Ovary (tissue), 9 donors: ENCODE data around the gene KAT6B. TPM values are rescaled to one million over a fixed set of nuclear protein-coding genes. Genes with fewer than 3 reads are reported as not detected.
A peak's percentile ranks its signal among the peaks of the same experiment; 100 is the strongest.

Experiments
- DNase-seq, 5 donors: peaks; one replicate each; pipeline ENCODE4 v3.0.0-alpha.2; 2019 to 2020
- H3K27ac ChIP-seq, 2 donors: fragments of 200-600 bp; one replicate each; pipeline versions ENCODE4 v1.5.1 to v1.8.0; 2019 to 2022
- H3K27me3 ChIP-seq: fragments of 200-600 bp; one replicate; pipeline ENCODE4 v1.8.0; 2022
- H3K36me3 ChIP-seq: fragments of 200-600 bp; sonication (generic); one replicate; pipeline ENCODE4 v1.5.1; 2019
- H3K4me1 ChIP-seq: one replicate; pipeline ENCODE4 v1.8.1; 2013; ENCODE audit warnings: mild to moderate bottlenecking, moderate library complexity; ENCODE audit not compliant: insufficient read depth
- H3K4me3 ChIP-seq: fragments of 200-600 bp; sonication (generic); one replicate; pipeline ENCODE4 v1.5.1; 2017
- H3K9me3 ChIP-seq, 2 donors: fragments of 200-600 bp in 1 of 2; sonication (generic) in 1 of 2; one replicate each; pipeline versions ENCODE4 v1.5.1 to v1.8.1; 2013 to 2019; ENCODE audit warnings: mild to moderate bottlenecking in 1 of 2, moderate library complexity in 1 of 2
- CTCF ChIP-seq, 3 donors: fragments of 450-650 bp in 2 of 3; fragments of 200-600 bp in 1 of 3; IDR thresholded peaks; one replicate each; pipeline versions ENCODE4 v1.5.1 to v1.8.0; 2016 to 2022; ENCODE audit warnings: antibody characterized with exemption in 3 of 3, mild to moderate bottlenecking in 1 of 3
- EP300 ChIP-seq: sonication (generic); formaldehyde crosslinking; IDR thresholded peaks from one replicate; pipeline ENCODE4 v1.6.1; 2017; ENCODE audit warnings: antibody characterized with exemption
- POLR2A ChIP-seq: fragments of 450-650 bp; IDR thresholded peaks from one replicate; pipeline ENCODE4 v1.6.1; 2017; ENCODE audit warnings: antibody characterized with exemption, mild to moderate bottlenecking, moderate library complexity
- WGBS, 3 donors: extraction: QIAGEN DNeasy Blood & Tissue Kit in 1 of 3; methylation state at CpG; one replicate each; pipeline versions ENCODE4 v1.1.5 to v1.1.7; 2013 to 2017; 5-methylcytosine and 5-hydroxymethylcytosine counted together
- intact Hi-C, 4 donors: fragments of 100-400 bp; cut with DNase I; formaldehyde crosslinking; loops; one replicate each; pipeline versions ENCODE4 v1.11.0 to v1.15.1; 2022 to 2023
- polyA plus RNA-seq, 2 donors: library from polyadenylated mRNA; stranded (reverse); fragments of 200-250 nt in 1 of 2; fragments of 350-450 nt in 1 of 2; fragmentation: Illumina TruSeq in 1 of 2; extraction: RNeasy Lipid Tissue Mini Kit (QIAGEN cat#74804) in 1 of 2; gene quantifications; one replicate each; pipeline ENCODE4 v1.2.3, GENCODE V29; 2013 to 2014
- total RNA-seq, 7 donors: library from RNA; depleted of rRNA in 2 of 7; stranded (reverse); fragments of >200 nt in 2 of 7; fragmentation: NEBNext Ultra II Directional in 3 of 7; extraction: Animal tissue kit (Norgen Biotek cat#: 25700) in 3 of 7; gene quantifications; one replicate each; pipeline versions ENCODE4 v1.1.0 to v1.2.4, GENCODE V29; 2016 to 2023
- donor health status: DM: no; HTN: no; CAD: no; lungs with moderate emphysema.
- donor health status: DM: no; HTN: no; CAD: no.
- donor health status: Bipolar disorder and iron deficiency.
- donor health status: DM: yes; HTN: yes; CAD: no.
- donor health status: DM: no; HTN: no; CAD: no.
- donor health status: DM: yes; HTN: yes; CAD: no.

Gene KAT6B
- total and polyA plus RNA-seq, 9 donors = 14.9 to 61.6 (median 49.2) TPM

- 86 to 91% (median 91%) methylated on average over 15 of the region's 15 CpGs for WGBS, 3 donors
- intact Hi-C loops = loop anchor here in 1 of 4 donors (10.0 kb wide), 1 partner anchor 765 kb away; no protein-coding TSS in a partner anchor
Observed at GRCh38 chr10:75029420-75029819, 203.0 kb downstream of the KAT6B start.

GRCh38 chr10:75029857-75030256 is 203.5 kb downstream of the KAT6B start:
- Histone ChIP-seq H3K4me1 (peaks cover 8% of the 10 kb centered on the region), H3K27ac (no peak overlapping the region), H3K9me3 (no peaks in the 10 kb centered on the region), H3K4me3 (no peak overlapping the region), H3K27me3 (no peaks in the 10 kb centered on the region), H3K36me3 (no peaks in the 10 kb centered on the region)
- TF ChIP-seq CTCF (IDR thresholded peaks at IDR 0.05) (no peak), EP300 (no peak), POLR2A (no peak)
- peak; percentile 56 to 74 (median 68) for DNase-seq
- WGBS, 3 donors = 15 to 21% (median 21%) methylated on average over 12 to 13 of the region's 13 CpGs
- intact Hi-C loops = loop anchor here in 1 of 4 donors (10.0 kb wide), 1 partner anchor 765 kb away; no protein-coding TSS in a partner anchor

More at GRCh38 chr10:75029420-75029819, 203.0 kb downstream of the KAT6B start:
- TF ChIP-seq POLR2A (no peak), CTCF (IDR thresholded peaks at IDR 0.05) (no peak), EP300 (no peak)
- Histone ChIP-seq H3K36me3 (no peaks in the 10 kb centered on the region), H3K27ac (no peak overlapping the region), H3K4me1 (peaks cover 8% of the 10 kb centered on the region), H3K4me3 (no peak overlapping the region), H3K9me3 (no peaks in the 10 kb centered on the region), H3K27me3 (no peaks in the 10 kb centered on the region)
- DNase-seq = no peak

- Histone ChIP-seq H3K4me1 (peaks cover 8% of the 10 kb centered on the region), H3K27ac (no peak overlapping the region), H3K4me3 (no peak overlapping the region), H3K9me3 (no peaks in the 10 kb centered on the region), H3K27me3 (no peaks in the 10 kb centered on the region), H3K36me3 (no peaks in the 10 kb centered on the region)
- intact Hi-C loops = no loop called here
- WGBS, 3 donors = 93 to 95% (median 95%) methylated on average over 10 of the region's 10 CpGs
- no peak for DNase-seq
- no peak for TF ChIP-seq EP300
- no peak for TF ChIP-seq CTCF (IDR thresholded peaks at IDR 0.05)
- no peak for TF ChIP-seq POLR2A
Observed at GRCh38 chr10:75030371-75030770, 204.0 kb downstream of the KAT6B start.

- no peak for DNase-seq
- TF ChIP-seq POLR2A (no peak), EP300 (no peak), CTCF (IDR thresholded peaks at IDR 0.05) (no peak)
- H3K36me3 ChIP-seq = no peaks in the 10 kb centered on the region
- no peaks in the 10 kb centered on the region for H3K27me3 ChIP-seq
- peaks cover 8% of the 10 kb centered on the region for H3K4me1 ChIP-seq
- no peak overlapping the region for H3K4me3 ChIP-seq
- no peaks in the 10 kb centered on the region for H3K9me3 ChIP-seq
- H3K27ac ChIP-seq = no peak overlapping the region
- WGBS, 3 donors = 94 to 97% (median 95%) methylated on average over 3 of the region's 3 CpGs
- intact Hi-C loops = no loop called here
Observed at GRCh38 chr10:75032119-75032518, 205.7 kb downstream of the KAT6B start.
